Astrocyte of the cerebellum (primary cell): Measurements from ENCODE around the gene ARHGEF10L.

Experiments used
- DNase-seq: peaks from one replicate; pipeline ENCODE4 v3.0.0-alpha.2; 2011; ENCODE audit warnings: low read depth
- H3K4me3 ChIP-seq: 2 replicates; pipeline ENCODE4 v1.5.1; 2011; ENCODE audit warnings: mild to moderate bottlenecking, low read depth, low read length, moderate library complexity
- in situ Hi-C: cut with HindIII; loops from 2 replicates; pipeline ENCODE4 v1.10.0; 2017; ENCODE audit warnings: low sequenced_read_pairs
- TF ChIP-seq, protein P1 (sequence below): IDR thresholded peaks from 2 replicates; pipeline ENCODE4 v1.5.1; 2012; ENCODE audit warnings: low read length, low read depth, moderate library complexity, mild to moderate bottlenecking; ENCODE audit errors: missing control alignments

Gene ARHGEF10L

DNA sequence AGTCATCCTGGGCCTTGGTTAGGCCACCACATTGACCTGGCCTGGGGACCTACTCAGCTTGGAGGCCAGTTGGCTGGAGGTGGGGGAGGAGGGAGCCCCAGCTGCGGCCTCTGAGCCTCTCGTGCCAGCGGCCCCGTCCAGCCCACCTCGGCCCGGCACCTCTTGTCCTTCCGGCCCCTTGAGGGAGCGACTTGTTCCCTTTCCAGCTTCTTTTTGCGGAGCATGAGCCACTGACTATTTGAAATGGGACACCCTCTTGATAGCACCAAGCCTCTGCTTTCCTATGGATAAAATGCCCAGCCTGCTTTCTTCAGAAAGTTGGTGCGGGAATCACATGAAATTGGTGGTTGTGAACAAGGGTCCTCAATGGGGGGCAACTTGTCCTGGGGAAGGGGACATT, 24.7 kb upstream of the ARHGEF10L start:
- TF ChIP-seq, protein P1, sequence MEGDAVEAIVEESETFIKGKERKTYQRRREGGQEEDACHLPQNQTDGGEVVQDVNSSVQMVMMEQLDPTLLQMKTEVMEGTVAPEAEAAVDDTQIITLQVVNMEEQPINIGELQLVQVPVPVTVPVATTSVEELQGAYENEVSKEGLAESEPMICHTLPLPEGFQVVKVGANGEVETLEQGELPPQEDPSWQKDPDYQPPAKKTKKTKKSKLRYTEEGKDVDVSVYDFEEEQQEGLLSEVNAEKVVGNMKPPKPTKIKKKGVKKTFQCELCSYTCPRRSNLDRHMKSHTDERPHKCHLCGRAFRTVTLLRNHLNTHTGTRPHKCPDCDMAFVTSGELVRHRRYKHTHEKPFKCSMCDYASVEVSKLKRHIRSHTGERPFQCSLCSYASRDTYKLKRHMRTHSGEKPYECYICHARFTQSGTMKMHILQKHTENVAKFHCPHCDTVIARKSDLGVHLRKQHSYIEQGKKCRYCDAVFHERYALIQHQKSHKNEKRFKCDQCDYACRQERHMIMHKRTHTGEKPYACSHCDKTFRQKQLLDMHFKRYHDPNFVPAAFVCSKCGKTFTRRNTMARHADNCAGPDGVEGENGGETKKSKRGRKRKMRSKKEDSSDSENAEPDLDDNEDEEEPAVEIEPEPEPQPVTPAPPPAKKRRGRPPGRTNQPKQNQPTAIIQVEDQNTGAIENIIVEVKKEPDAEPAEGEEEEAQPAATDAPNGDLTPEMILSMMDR = no peak
- no peak overlapping the region for H3K4me3 ChIP-seq
- in situ Hi-C loops = no loop called here
- DNase-seq = no peak

DNA sequence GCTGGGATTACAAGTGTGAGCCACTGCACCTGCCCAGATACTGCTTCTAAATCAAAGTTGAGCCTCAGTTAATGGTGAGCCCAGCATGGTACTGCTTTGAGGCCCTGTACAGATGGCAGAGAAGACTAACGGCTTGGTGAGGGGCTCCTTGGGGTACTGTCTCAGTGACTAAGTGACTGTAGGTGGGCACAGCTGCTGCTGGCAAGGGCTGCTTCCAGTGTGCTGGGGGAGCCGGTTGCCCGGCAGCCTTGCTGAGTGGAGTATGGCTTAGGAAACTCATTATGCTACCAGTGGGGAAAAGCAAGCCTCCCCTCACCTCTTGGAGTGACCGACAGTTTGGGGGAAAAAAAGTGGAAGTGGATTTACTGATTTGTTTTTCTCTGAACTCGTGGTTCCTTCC, 23.6 kb upstream of the ARHGEF10L start:
- no peak for DNase-seq
- H3K4me3 ChIP-seq = no peak overlapping the region
- TF ChIP-seq, protein P1 = no peak
- in situ Hi-C loops = no loop called here

DNA sequence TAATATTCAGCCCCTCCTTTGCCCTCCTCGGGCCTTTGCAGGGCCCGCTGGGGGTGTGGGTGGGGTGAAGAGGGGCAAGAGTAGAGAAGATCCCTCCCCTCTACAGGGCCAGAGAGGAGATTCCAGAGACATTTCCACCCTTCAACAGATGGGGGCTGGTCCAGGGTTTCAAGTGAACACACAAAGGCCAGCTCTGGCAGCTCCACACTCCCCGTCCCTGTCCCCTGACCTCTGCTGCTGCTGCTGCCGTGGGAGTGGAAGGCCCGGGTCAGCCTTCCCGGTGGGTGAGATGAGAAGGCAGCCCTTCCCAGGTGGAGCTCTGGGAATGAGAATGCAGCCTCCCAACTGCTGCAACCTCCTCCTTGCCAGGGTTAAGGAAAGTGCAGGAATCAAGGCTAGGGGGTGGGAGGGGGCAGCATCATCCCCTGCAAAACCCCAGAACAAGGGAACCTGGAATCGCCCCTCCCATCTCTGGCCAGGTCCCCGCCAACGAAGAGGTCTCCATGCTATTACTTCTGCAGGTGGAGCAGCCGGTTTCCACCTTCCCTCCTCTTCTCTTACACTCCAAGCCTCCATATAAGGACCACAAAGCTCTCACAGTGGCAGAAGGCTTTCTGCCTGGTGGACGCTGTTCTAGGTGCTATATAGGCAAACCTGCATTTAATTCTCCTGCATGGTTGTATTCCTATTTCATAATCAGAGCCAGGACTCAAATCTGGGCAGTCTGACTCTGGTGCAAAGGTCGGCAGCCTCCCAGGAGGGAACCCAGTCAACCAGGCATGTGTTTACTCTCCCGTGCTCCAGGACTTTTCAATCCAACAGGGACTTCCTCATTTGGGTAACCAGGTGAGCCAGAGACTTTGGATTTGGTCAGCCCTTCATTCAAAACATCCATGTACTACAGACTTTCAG, 22.9 kb upstream of the ARHGEF10L start:
- DNase-seq = no peak
- in situ Hi-C loops = no loop called here
- TF ChIP-seq, protein P1 = no peak
- no peak overlapping the region for H3K4me3 ChIP-seq

DNA sequence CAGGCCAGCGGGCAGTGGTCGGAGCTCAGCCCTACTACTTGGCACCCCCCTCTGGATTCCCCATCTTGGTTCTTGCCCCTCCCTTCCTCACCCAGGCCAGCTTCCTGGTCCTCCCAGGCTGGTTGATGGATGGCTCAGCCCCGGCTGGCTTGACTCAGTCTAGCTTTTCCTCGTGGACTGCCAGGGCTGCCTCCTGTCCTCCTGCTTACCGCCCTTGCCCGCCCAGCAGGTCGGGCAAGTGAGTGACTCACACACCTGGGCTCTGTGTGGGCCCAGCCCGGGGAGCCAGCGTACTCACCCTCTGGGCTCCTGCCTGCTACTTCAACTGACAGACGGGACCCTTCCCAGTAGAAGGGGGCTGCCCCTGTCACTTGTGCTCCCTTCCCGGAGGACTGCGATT, 19.5 kb upstream of the ARHGEF10L start:
- in situ Hi-C loops = no loop called here
- TF ChIP-seq, protein P1 = no peak
- H3K4me3 ChIP-seq = no peak overlapping the region
- DNase-seq = no peak

DNA sequence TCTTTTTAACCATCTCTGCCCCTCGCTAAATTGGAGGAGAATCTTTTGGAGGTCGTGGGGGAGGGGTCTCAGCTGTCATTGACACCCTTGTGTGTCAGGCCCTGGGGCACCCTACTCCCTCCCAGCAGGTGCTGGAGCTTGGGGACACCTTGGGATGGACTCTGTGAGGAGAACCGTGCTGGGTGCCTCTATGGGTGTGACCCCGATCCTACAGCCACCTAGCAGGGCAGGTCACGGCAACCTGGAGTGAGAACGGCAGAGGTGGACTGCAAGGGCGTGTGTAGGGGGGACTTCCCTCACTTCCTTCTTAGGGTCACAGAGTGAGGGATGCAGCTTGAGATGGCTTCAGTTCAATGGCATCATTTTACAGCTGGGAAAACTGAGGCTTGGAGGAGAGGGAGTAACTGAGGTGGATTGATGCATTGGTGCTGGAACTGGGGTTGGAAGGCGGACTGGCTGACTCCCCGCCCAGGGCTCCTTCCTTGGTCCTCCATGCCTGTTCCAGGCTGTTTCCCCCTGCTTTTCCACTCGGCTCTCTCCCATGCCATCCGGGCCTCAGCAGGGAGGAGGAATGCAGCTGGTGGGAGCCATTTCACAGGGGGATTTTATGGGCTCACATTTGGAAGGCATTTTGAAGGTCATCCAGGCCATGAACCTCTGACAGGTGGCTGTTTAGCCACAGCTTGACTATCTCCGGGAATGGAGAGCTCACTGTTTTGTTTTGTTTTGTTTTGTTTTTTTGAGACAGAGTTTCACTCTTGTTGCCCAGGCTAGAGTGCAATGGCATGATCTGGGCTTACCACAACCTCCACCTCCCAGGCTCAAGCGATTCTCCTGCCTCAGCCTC, 18.8 kb upstream of the ARHGEF10L start:
- DNase-seq = no peak
- in situ Hi-C loops = no loop called here
- TF ChIP-seq, protein P1 = no peak
- H3K4me3 ChIP-seq = no peak overlapping the region

DNA sequence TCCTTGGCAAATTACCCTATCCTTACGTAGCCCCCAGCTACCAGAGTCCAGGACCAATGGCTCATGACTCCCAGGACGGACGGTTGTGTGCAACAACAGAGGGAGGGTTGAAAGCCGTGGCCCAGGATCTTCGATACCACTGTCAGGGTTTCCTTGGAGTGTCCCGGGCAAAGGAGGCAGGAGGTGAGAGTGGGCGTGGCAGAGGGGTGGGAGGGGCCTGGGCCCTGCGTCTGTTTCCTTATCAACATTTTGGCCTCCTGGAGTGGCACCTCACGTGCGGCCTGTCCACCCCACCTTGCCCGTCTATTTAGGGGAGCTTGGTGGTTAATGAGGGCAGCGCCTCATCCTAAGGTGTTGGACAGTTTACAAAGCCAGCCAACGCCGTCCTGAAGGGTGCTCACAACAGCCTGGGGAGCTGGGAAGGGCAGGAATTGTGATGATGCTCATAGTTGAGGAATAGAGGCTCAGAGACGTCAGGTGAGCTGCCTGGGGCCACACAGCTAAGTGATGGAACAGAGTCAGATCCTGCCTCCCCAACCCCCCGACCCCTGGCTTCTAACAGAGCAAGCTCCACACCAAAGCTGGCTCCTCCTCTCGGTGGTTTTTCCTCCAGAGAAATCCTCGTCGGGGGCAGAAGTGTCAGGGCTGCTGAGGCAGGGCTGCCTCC, 17.4 kb upstream of the ARHGEF10L start:
- TF ChIP-seq, protein P1 = no peak
- in situ Hi-C loops = no loop called here
- H3K4me3 ChIP-seq = no peak overlapping the region
- DNase-seq = no peak
